ENCODE measurements around the gene NLRP2B. TPM values are rescaled to one million over a fixed set of nuclear protein-coding genes. Genes with fewer than 3 reads are reported as not detected.
"Not testable (repeated sequence)": the region's sequence is repeated elsewhere in the genome, so short reads cannot be mapped to it uniquely, and the experiment has no call there.

NLRP2B gene
- not detected for total RNA-seq

- no peaks in the 10 kb centered on the region for H3K27me3 ChIP-seq
- no peaks in the 10 kb centered on the region for H3K36me3 ChIP-seq
- no peaks in the 10 kb centered on the region for H3K4me1 ChIP-seq
- 78 to 81% methylated on average over 4 to 6 of the region's 6 CpGs for WGBS, 2 donors
- H3K27ac ChIP-seq = no peak within 1 kb of the TSS
- TF ChIP-seq POLR2AphosphoS5 (IDR thresholded peaks at IDR 0.05) (no peak), CTCF (IDR thresholded peaks at IDR 0.05) (no peak), EP300 (IDR thresholded peaks at IDR 0.05) (no peak), POLR2A (IDR thresholded peaks at IDR 0.05) (no peak)
- H3K9me3 ChIP-seq = peaks cover 0 to 4% (median 0%) of the 10 kb centered on the region in 4 donors
- ATAC-seq (ENCODE audit: low FRiP score in 2 of 2) = no peak
- no peak within 1 kb of the TSS for H3K4me3 ChIP-seq
- DNase-seq = no peak
Measured at GRCh38 chrX:57680160-57680559, at the start of gene NLRP2B. Gene NLRP2B, minus strand, starts transcription at chrX:57680260.

GRCh38 chrX:57725995-57726394, 45.9 kb upstream of the NLRP2B start:
- DNase-seq; ATAC-seq (ENCODE audit: low FRiP score in 2 of 2): not testable (repeated sequence)

GRCh38 chrX:57681341-57681740, 1.3 kb upstream of the NLRP2B start:
- DNase-seq (no peak), ATAC-seq (ENCODE audit: low FRiP score in 2 of 2) (no peak)
- 44 to 57% methylated on average over 2 of the region's 2 CpGs for WGBS, 2 donors
- Histone ChIP-seq H3K4me1 (no peaks in the 10 kb centered on the region), H3K9me3 (peaks cover 0 to 4% (median 0%) of the 10 kb centered on the region in 4 donors), H3K27ac (no peak overlapping the region), H3K4me3 (no peak overlapping the region), H3K27me3 (no peaks in the 10 kb centered on the region), H3K36me3 (no peaks in the 10 kb centered on the region)
- TF ChIP-seq POLR2AphosphoS5 (IDR thresholded peaks at IDR 0.05) = no peak
- no peak for TF ChIP-seq POLR2A (IDR thresholded peaks at IDR 0.05)
- no peak for TF ChIP-seq EP300 (IDR thresholded peaks at IDR 0.05)
- no peak for TF ChIP-seq CTCF (IDR thresholded peaks at IDR 0.05)

More at GRCh38 chrX:57725995-57726394, 45.9 kb upstream of the NLRP2B start:
- not testable (repeated sequence) for H3K27ac ChIP-seq, H3K4me1 ChIP-seq, H3K27me3 ChIP-seq, H3K4me3 ChIP-seq, H3K36me3 ChIP-seq
- H3K9me3 ChIP-seq = peaks cover 0 to 19% (median 0%) of the 10 kb centered on the region in 4 donors
- WGBS, 2 donors = 87 to 94% methylated on average over 3 of the region's 3 CpGs

GRCh38 chrX:57678686-57679428, 1.2 kb downstream of the NLRP2B start:
- Histone ChIP-seq H3K36me3 (no peaks in the 10 kb centered on the region), H3K4me3 (no peak overlapping the region), H3K4me1 (no peaks in the 10 kb centered on the region), H3K27ac (no peak overlapping the region), H3K9me3 (peaks cover 0 to 5% (median 0%) of the 10 kb centered on the region in 4 donors), H3K27me3 (no peaks in the 10 kb centered on the region)
- ATAC-seq (ENCODE audit: low FRiP score in 2 of 2) = no peak
- TF ChIP-seq EP300 (IDR thresholded peaks at IDR 0.05) (no peak), POLR2A (IDR thresholded peaks at IDR 0.05) (no peak), CTCF (IDR thresholded peaks at IDR 0.05) (no peak), POLR2AphosphoS5 (IDR thresholded peaks at IDR 0.05) (no peak)
- peak in 1 of 2 donors; percentile 22 for DNase-seq
- 89 to 92% methylated on average over 5 to 37 of the region's 37 CpGs for WGBS, 2 donors

- H3K9me3 ChIP-seq = peaks cover 0 to 15% (median 0%) of the 10 kb centered on the region in 4 donors
- 77 to 88% methylated on average over 1 to 8 of the region's 8 CpGs for WGBS, 2 donors
- no peak overlapping the region for H3K4me3 ChIP-seq
- no peaks in the 10 kb centered on the region for H3K36me3 ChIP-seq
- TF ChIP-seq POLR2A (IDR thresholded peaks at IDR 0.05) = no peak
- no peak for TF ChIP-seq POLR2AphosphoS5 (IDR thresholded peaks at IDR 0.05)
- TF ChIP-seq CTCF (IDR thresholded peaks at IDR 0.05) = no peak
- no peak for TF ChIP-seq EP300 (IDR thresholded peaks at IDR 0.05)
- no peaks in the 10 kb centered on the region for H3K27me3 ChIP-seq
- H3K27ac ChIP-seq = no peak overlapping the region
- DNase-seq = no peak
- no peaks in the 10 kb centered on the region for H3K4me1 ChIP-seq
- ATAC-seq (ENCODE audit: low FRiP score in 2 of 2) = no peak
Measured at GRCh38 chrX:57677132-57677858, 2.8 kb downstream of the NLRP2B start.

Data from upper lobe of left lung (tissue), 6 donors.